ENCODE data around the gene BID. TPM values are rescaled to one million over a fixed set of nuclear protein-coding genes. Genes with fewer than 3 reads are reported as not detected.

BID gene
- total and polyA plus RNA-seq, 2 of the 8 experiments (the other 6 are each of a cell fraction or from before 2014, with no cell fraction given) = 39.3 to 114 TPM

GRCh38 chr22:17769013-17769715 lies 5.1 kb downstream of the BID start:
- Histone ChIP-seq H4K20me1 (replicated peaks in 1 of 2; ENCODE audit: control insufficient read depth in 1 of 2, insufficient read depth in 2 of 2, low read length in 2 of 2) (peaks cover 2 to 11% of the 10 kb centered on the region in 2 experiments), H3K56ac (replicated peaks; ENCODE audit: insufficient read length, low read depth, low read length) (no peak overlapping the region), H2BK120ac (replicated peaks; ENCODE audit: low read depth, low read length) (no peak overlapping the region), H2BK12ac (ENCODE audit: low read depth, low read length) (no peak overlapping the region), H3K4me2 (ENCODE audit: insufficient read depth in 1 of 2, low read depth in 2 of 2, low read length in 2 of 2) (no peak overlapping the region), H2AFZ (ENCODE audit: low read length) (no peak overlapping the region), H3K4me1 (replicated peaks in 1 of 4; ENCODE audit: control insufficient read depth in 3 of 4, insufficient read depth in 4 of 4, low read length in 3 of 4) (peaks cover 6 to 13% (median 11%) of the 10 kb centered on the region in 4 experiments), H2AK5ac (ENCODE audit: low read depth, low read length) (no peak overlapping the region), H3K18ac (ENCODE audit: extremely low read depth, low read length) (no peak overlapping the region), H3K4ac (replicated peaks; ENCODE audit: insufficient read length, low read depth, low read length) (no peak overlapping the region), H3K27me3 (replicated peaks in 1 of 4; ENCODE audit: control insufficient read depth in 3 of 4, extremely low read depth in 1 of 4, insufficient read depth in 3 of 4, low read length in 3 of 4) (no peaks in the 10 kb centered on the region), H2BK20ac (ENCODE audit: low read length) (no peak overlapping the region), H3K9ac (replicated peaks in 1 of 4; ENCODE audit: extremely low read depth in 1 of 4, low read depth in 3 of 4, low read length in 3 of 4) (no peak overlapping the region), H3K9me3 (ENCODE audit: insufficient read depth in 2 of 2, low read depth in 1 of 2, low read length in 1 of 2) (no peaks in the 10 kb centered on the region), H4K91ac (replicated peaks; ENCODE audit: insufficient read length, low read length) (no peak overlapping the region), H3K14ac (ENCODE audit: insufficient read length) (no peak overlapping the region), H4K8ac (ENCODE audit: extremely low read depth, insufficient read depth, low read length) (0 out of 2 replicates have a peak overlapping the region, but pooled peaks have one; percentile 2), H3K23ac (ENCODE audit: insufficient read length) (no peak overlapping the region), H3K4me3 (ENCODE audit: extremely low read depth in 1 of 4, insufficient read depth in 2 of 4, low read depth in 3 of 4, low read length in 4 of 4) (no peak overlapping the region), H4K5ac (ENCODE audit: insufficient read length, low read depth, low read length) (no peak overlapping the region), H3K23me2 (ENCODE audit: low read depth, low read length) (peaks cover 8% of the 10 kb centered on the region), H3K79me1 (ENCODE audit: low read depth, low read length) (peaks cover 12% of the 10 kb centered on the region), H3K79me2 (ENCODE audit: control insufficient read depth in 1 of 2, insufficient read depth in 2 of 2, low read length in 2 of 2) (peaks cover 0 to 59% of the 10 kb centered on the region in 2 experiments; a peak in 2 of 4 replicates), H2BK5ac (ENCODE audit: low read depth, low read length) (no peak overlapping the region), H2BK15ac (ENCODE audit: low read length) (no peak overlapping the region), H3K27ac (ENCODE audit: low read depth, low read length) (no peak overlapping the region), H3K36me3 (ENCODE audit: control insufficient read depth in 2 of 4, insufficient read depth in 4 of 4, low read length in 3 of 4) (no peaks in the 10 kb centered on the region)
- TF ChIP-seq CHD1 (IDR thresholded peaks at IDR 0.05; ENCODE audit: low read depth, low read length) (no peak), ZNF274 (IDR thresholded peaks at IDR 0.05; ENCODE audit: borderline replicate concordance, extremely low read depth, low read length) (no peak), FOSL1 (IDR thresholded peaks at IDR 0.05; ENCODE audit: insufficient read depth, low read depth, low read length) (no peak), NRF1 (IDR thresholded peaks at IDR 0.05; ENCODE audit: low read depth, low read length) (no peak), TAF1 (IDR thresholded peaks at IDR 0.05; ENCODE audit: low read depth, low read length) (no peak), BACH1 (IDR thresholded peaks at IDR 0.05; ENCODE audit: low read length) (no peak), EP300 (IDR thresholded peaks at IDR 0.05; ENCODE audit: borderline replicate concordance in 1 of 2, low read depth in 2 of 2, low read length in 2 of 2) (no peak), TEAD4 (IDR thresholded peaks at IDR 0.05; ENCODE audit: low read depth, low read length) (no peak)
- FAIRE-seq = no peak
- WGBS, 2 experiments (ENCODE audit: extremely low coverage in 1 of 2, insufficient coverage in 1 of 2, insufficient read length in 1 of 2, insufficient replicate concordance in 2 of 2, low coverage in 1 of 2, low lambda C conversion rate in 2 of 2, missing lambda C conversion rate in 1 of 2) = 95% methylated on average over 13 of the region's 14 CpGs; no CpG with 5 or more reads in 1 of the 2 experiments
- ChIA-PET POLR2A (ENCODE audit: partially characterized antibody) (interaction anchor here (1.5 to 1.6 kb wide), 2 partner anchors 16 to 17 kb away, joined by 4 read pairs; no protein-coding TSS in a partner anchor), CTCF (ENCODE audit: partially characterized antibody) (interaction anchor here (0.9 to 4.9 kb wide), 6 partner anchors 11 to 27 kb away, joined by 3 to 36 read pairs (median 6); no protein-coding TSS in a partner anchor)
- DNase-seq (ENCODE audit: low read depth in 1 of 2, low spot score in 2 of 2) = no peak
